SKM-1 (cell line): Measurements from ENCODE around the gene IL13RA2.

Experiments used
- DNase-seq: peaks from one replicate; lab custom pipeline; 2025; ENCODE audit not compliant: unreplicated experiment; lab: John Stamatoyannopoulos, UW

IL13RA2 gene

GRCh38 chrX:114997779-114998178 is 19.6 kb downstream of the IL13RA2 start:
- DNase-seq: no peak

DNA sequence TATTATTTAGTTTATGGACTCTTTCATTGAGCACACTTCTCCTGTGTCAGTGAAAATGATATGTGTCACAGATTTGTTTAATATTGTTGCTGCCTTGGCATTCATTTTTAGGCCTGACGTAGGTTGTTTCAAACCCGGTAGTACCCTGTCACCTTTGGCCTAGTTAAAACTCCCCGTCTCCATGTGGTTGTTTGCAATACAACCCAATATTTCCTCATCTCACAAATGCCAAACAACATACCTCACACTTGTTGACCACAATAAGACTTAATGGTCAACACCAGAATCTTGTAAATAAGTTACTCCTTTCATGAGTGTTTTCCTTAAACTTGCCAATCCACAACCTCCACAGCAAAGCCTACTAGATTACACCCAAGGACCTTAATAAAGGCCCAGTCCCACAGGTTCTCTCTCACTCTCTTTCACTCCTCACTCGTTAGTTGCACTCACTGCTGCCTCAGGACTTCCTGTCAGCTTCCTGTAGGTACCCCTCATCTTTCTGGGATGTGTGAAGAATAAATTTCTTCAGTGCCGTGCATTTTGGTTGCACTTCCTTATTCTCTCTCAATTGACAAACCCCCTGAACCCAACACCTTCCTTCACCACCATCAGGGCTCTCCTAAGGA is 31.3 kb downstream of the IL13RA2 start:
- DNase-seq: no peak

DNA sequence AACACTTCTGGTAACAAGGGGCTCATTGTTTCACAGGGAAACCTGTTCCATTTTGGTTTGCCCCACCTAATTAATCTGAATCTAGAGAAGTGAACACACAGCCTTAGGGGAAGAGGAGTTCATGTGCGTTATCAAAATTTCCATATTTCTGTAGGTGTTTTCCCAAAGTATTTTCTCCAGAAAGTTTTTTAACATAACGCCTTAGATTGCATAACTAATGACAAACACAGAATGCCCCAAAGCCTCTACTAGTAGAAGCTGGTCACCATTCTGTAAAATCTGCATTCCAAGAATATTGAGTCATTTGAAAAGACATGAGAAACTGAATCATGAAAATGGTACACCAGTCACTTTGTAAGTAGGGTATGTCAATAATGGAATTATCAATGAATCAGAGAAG is 41.1 kb downstream of the IL13RA2 start:
- no peak for DNase-seq

- DNase-seq: no peak
Observed at GRCh38 chrX:114973013-114973412, 44.4 kb downstream of the IL13RA2 start.

DNA sequence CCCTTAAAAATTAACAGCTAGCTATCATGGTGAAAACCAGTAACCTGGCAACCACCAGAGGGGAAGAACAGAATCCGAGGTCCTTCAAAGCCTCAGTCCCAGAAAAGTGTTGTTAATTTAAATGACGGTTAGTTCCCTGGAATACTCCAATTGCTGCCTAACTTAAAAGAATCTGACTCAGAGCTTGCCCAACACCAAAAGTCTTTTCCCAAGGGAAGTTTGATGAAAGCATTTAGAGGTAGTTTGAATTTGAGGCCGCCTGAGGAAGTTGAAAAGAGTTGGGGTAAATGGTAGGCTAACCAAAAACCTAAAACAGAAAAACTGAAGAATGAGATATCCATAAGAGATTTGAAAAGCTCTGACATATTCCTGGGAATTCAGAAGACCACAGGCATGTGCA is 46.6 kb downstream of the IL13RA2 start:
- no peak for DNase-seq

- no peak for DNase-seq
Observed at GRCh38 chrX:114964374-114964773, 53.0 kb downstream of the IL13RA2 start.

DNA sequence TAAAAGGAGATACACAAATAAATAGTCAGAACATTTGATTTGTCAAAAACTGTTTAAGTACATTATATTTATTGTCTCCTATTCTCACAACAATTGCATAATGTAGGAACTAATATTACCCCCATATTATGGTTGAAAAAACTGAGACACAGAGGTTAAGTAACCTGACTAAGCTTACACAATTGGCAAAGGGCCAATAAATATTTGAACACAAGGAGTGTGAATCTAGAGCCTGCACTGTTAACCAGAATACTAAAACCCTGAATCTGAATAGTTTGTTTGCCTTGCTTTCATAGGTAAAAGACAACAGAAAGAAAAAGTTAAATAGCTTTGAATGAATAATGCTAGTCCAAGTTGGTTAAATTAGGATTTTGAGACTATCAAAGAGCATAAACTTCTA is 55.2 kb downstream of the IL13RA2 start:
- no peak for DNase-seq

GRCh38 chrX:114959729-114960128 is 57.7 kb downstream of the IL13RA2 start:
- DNase-seq: no peak
